D721Med (cell line): ENCODE measurements around the gene MSMB.

Experiments used
- DNase-seq: peaks from one replicate; pipeline ENCODE4 v3.0.0; 2011; ENCODE audit warnings: low spot score; ENCODE audit not compliant: insufficient read length
- FAIRE-seq: peaks from 2 replicates; lab custom pipeline; 2011; peaks lifted over from hg19 to GRCh38; lab: Jason Lieb, UNC
- TF ChIP-seq, protein P1 (sequence below): IDR thresholded peaks from 2 replicates; pipeline ENCODE4 v1.5.1; 2012; ENCODE audit warnings: mild to moderate bottlenecking, control low read depth; ENCODE audit not compliant: insufficient read depth; ENCODE audit errors: missing control alignments

Gene MSMB

DNA sequence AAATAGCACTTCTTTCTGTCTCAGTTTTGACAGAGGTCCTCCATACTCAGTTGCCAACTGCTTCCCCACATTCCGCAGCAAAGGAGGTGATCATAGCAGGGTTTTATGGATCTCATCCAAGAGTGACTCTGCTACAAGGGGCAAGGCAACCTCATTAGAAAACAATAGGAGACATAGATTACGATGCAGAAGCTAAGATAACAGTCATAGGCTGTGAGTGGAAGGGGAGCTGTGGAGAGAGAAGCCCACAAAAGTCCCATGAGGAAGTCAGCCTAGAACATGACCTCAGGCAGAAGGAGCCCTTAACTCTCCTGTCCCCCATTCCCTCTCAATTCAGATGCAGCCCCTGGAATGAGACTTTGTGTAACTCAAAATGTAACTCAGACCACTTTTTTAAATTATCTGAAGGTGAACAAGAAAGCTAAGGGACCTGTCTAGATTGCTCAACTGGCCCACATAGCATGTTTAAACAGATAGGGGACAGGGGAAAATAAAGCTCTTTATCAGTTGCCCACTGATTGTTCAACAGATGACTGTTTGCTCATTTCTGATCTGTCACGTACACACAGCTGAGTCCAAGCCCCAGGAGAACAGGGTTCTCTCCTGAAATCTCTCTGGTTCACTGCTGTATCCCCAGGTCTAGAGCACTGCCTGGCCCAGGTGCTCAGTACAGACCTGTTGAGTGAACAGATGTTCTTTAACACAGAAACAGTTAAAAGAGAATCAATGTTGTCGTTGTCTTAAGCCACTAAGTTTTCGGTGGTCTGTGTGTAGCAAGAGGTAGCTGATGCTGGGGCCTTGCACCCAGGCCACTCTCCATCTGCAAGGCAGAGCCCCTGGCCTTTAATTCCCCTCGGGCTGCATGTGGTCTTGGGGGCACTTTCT lies 14.2 kb downstream of the MSMB start:
- TF ChIP-seq, protein P1, sequence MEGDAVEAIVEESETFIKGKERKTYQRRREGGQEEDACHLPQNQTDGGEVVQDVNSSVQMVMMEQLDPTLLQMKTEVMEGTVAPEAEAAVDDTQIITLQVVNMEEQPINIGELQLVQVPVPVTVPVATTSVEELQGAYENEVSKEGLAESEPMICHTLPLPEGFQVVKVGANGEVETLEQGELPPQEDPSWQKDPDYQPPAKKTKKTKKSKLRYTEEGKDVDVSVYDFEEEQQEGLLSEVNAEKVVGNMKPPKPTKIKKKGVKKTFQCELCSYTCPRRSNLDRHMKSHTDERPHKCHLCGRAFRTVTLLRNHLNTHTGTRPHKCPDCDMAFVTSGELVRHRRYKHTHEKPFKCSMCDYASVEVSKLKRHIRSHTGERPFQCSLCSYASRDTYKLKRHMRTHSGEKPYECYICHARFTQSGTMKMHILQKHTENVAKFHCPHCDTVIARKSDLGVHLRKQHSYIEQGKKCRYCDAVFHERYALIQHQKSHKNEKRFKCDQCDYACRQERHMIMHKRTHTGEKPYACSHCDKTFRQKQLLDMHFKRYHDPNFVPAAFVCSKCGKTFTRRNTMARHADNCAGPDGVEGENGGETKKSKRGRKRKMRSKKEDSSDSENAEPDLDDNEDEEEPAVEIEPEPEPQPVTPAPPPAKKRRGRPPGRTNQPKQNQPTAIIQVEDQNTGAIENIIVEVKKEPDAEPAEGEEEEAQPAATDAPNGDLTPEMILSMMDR, result no peak
- DNase-seq (no peak), FAIRE-seq (no peak)

DNA sequence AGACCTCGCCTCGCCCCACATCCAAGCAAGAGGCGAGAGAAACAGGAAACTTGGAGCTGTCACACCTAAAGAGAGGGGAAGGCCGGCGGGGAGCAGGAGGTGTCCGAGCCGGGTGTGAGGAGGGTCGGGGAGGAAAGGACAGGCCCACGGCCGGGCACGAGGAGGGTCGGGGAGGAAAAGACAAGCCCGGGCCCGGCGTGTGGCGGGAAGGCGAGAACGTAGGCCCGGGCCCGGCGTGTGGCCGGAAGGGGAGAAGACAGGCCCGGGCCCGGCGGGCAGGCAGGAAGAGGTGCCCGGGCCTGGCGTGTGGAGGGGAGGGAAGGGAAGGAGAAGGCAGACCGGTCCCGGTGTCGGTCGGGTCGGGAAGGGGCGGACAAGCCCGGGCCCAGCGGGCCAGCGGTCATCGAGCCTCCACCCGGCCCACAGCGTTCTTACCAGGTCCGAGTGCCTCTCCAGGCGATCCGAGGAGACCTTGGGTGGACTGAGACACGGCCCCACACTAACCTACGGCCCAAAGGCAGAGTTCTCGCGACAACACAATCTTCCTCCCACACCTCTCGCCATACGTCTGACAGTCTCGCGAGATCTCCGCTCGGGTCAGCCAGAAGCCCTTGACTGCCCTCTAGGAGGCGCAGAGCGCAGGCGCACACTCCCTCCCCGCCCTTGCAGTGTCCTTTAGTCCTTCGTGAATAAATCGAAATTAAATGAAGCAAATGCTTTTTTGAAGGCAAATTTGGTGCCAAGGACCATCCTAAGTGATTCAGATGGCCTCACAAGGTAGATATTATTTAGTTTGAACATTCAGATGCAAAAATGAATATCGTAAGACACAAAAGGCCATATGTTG lies 15.8 kb downstream of the MSMB start, which contains the start of gene NCOA4:
TSS of gene NCOA4 (minus strand) at position 533 of the 847 bp plus-strand sequence. CDS start 13,943 bp downstream, outside the sequence.
- TF ChIP-seq, protein P1, result peak; percentile 65
- no peak for FAIRE-seq
- peak; percentile 95 for DNase-seq

DNA sequence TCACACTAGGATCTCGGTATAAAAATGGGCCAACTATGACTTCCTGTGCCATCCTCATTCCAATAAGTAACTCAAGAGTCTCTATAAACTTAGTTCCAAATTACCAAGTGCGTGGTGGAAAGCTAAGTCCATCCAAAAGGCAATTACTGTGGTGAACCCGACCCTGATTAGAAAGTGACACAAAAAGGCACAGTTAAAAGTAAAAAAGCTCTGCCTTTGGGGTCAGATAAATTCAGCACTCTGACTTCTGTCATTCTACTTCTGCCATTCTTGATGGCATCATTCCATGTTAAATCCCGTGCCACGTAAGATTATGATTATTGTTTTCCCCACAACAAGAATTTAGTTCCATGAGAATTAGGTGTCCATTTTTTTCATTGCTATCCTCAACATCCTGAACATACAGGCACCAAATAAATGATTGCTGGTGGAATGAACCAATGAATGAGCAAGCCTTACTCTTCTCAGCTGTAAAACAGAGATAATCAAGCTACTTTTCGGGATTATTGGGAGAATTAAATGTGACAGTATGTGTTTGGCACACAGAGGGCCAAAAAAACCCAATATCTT lies 16.5 kb downstream of the MSMB start:
- TF ChIP-seq, protein P1, result no peak
- FAIRE-seq (no peak), DNase-seq (no peak)

DNA sequence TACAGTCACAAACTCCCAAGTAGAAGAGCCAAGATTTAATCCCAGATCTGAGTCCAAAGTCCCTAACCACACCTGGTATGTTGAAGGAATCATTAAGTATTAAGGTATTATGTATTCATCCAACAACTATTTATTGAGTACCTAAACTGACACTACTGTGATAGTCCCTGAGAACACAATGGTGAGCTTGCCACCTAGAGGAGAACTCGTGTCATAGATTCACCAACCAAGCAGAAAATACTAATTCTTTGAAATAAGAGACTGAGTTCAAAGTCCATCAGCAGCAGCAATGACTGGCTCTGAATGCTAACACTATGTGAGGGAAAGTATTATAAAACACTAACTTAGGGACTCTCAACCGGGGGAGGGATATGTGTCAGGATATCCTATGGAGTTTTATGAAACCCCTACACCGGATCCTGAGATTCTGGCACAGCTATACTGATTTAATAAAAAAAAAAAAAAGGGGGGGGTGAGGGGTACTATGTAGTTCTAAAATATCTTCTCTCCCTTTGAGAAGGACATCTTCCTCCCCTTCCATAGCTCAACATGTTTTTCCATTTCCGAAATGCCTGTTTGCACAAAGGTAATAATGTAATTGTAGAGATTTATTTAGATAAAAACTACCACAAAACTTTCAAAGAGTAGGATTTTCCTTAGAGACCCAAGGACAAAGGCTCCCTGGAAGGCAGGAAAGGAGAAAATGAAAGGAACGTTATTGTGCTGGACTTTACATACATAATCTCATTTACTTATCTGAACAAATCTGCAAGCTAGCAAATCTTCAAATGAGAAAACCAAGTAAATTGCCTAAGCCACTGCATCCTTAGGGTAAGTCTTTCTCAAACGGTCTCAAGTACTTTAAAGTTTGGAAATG lies 17.2 kb downstream of the MSMB start:
- FAIRE-seq (no peak), DNase-seq (no peak)
- TF ChIP-seq, protein P1, result peak; percentile 81

DNA sequence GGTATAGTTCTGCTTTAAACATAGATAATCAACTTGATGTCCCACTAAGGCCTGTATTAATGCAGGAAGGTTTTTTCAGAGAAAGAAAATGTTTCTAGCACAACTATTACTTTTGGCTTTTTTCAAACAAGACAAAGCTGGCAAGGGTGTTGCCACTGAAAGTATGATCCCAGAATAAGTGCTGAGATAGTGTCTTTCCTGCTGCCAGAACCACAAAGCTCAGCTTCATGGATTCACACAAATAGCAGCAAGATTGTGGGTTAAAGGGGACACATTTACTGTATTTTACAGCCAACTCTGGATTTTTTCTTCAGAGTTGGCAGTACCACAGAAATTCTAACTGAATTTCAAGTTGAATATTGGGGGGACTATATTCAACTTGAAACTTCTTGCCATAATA lies 20.0 kb downstream of the MSMB start:
- DNase-seq (no peak), FAIRE-seq (no peak)
- TF ChIP-seq, protein P1, result no peak

DNA sequence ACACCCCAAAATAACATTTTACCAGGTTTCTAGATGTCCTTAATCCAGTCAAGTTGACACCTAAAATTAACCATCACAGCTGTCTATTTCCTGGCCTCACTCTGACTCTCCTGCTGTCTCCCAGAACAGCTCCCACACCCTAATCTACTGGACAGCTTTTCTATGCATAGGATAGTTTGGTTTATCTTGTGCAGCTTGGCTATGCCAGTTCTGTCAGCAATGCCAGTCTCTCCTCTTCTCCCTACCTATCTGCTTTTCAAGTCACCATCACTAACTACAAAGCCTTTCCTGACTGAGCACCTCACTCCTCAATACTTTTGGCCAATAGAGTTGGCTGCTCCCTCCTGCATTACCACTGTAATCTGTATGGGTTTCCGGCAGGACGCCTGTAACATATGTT lies 20.7 kb downstream of the MSMB start:
- DNase-seq (no peak), FAIRE-seq (no peak)
- TF ChIP-seq, protein P1, result no peak
